HepG2 (cell line): ENCODE results near the gene ZNF514. TPM values are rescaled to one million over a fixed set of nuclear protein-coding genes. Genes with fewer than 3 reads are reported as not detected.

Source experiments
- ARNT ChIP-seq: fragments of 450-650 bp; IDR thresholded peaks from 2 replicates; pipeline ENCODE4 v1.6.1; 2017
- CBFB ChIP-seq: sonication (generic); formaldehyde crosslinking; IDR thresholded peaks from 2 replicates; pipeline ENCODE4 v1.4.0; 2020; ENCODE audit warnings: missing genetic modification reagents
- GATAD1 ChIP-seq: IDR thresholded peaks from 2 replicates; pipeline ENCODE4 v1.6.1; 2016; ENCODE audit warnings: missing genetic modification reagents, missing compliant biosample characterization
- HOXA5 ChIP-seq: sonication (generic); formaldehyde crosslinking; IDR thresholded peaks from 2 replicates; pipeline ENCODE4 v1.4.0; 2020; ENCODE audit warnings: missing genetic modification reagents
- KDM1A ChIP-seq: IDR thresholded peaks from 2 replicates; pipeline ENCODE4 v1.6.1; 2016; ENCODE audit warnings: missing compliant biosample characterization
- MAZ ChIP-seq, 2 experiments: sonication (generic) in 1 of 2; formaldehyde crosslinking in 1 of 2; IDR thresholded peaks; 2 replicates each; pipeline versions ENCODE4 v1.5.0 to v1.6.1; 2012 to 2020; ENCODE audit warnings: low read depth in 2 of 2, mild to moderate bottlenecking in 2 of 2, borderline replicate concordance in 1 of 2, improper control_type of control experiment in 1 of 2, low read length in 1 of 2, missing genetic modification reagents in 1 of 2, moderate library complexity in 1 of 2
- MZF1 ChIP-seq: sonication (generic); formaldehyde crosslinking; IDR thresholded peaks from 2 replicates; pipeline ENCODE4 v1.8.1; 2023; ENCODE audit warnings: mild to moderate bottlenecking, missing genetic modification reagents, borderline replicate concordance
- NFE2L2 ChIP-seq: fragments of 150-350 bp; IDR thresholded peaks from 2 replicates; pipeline ENCODE4 v1.6.1; 2014; ENCODE audit warnings: low read length
- NFRKB ChIP-seq: fragments of 450-650 bp; IDR thresholded peaks from 2 replicates; pipeline ENCODE4 v1.6.1; 2017
- NR1H2 ChIP-seq: sonication (generic); formaldehyde crosslinking; IDR thresholded peaks from 2 replicates; pipeline ENCODE4 v1.8.1; 2022; ENCODE audit warnings: low read depth, missing genetic modification reagents, borderline replicate concordance
- TEAD3 ChIP-seq: optimal IDR thresholded peaks from 2 replicates; pipeline ENCODE3; 2016; ENCODE audit warnings: borderline replicate concordance
- THAP7 ChIP-seq: sonication (generic); formaldehyde crosslinking; IDR thresholded peaks from 2 replicates; pipeline ENCODE4 v1.8.1; 2023; ENCODE audit warnings: mild to moderate bottlenecking, missing genetic modification reagents
- XBP1 ChIP-seq: sonication (generic); formaldehyde crosslinking; IDR thresholded peaks from 2 replicates; pipeline ENCODE4 v1.5.0; 2020; ENCODE audit warnings: missing genetic modification reagents
- ZBTB4 ChIP-seq: sonication (generic); formaldehyde crosslinking; IDR thresholded peaks from 2 replicates; pipeline ENCODE4 v1.4.0; 2020; ENCODE audit warnings: missing genetic modification reagents, mild to moderate bottlenecking, borderline replicate concordance
- ZBTB49 ChIP-seq: sonication (generic); formaldehyde crosslinking; IDR thresholded peaks from 2 replicates; pipeline ENCODE4 v1.4.0; 2020; ENCODE audit warnings: missing genetic modification reagents, borderline replicate concordance
- ZNF264 ChIP-seq: sonication (generic); formaldehyde crosslinking; IDR thresholded peaks from 2 replicates; pipeline ENCODE4 v1.4.0; 2020; ENCODE audit warnings: missing genetic modification reagents
- ZNF34 ChIP-seq: sonication (generic); formaldehyde crosslinking; IDR thresholded peaks from 2 replicates; pipeline ENCODE4 v1.4.0; 2020; ENCODE audit warnings: mild to moderate bottlenecking, missing genetic modification reagents, borderline replicate concordance
- ZNF382 ChIP-seq: sonication (generic); formaldehyde crosslinking; IDR thresholded peaks from 2 replicates; pipeline ENCODE4 v1.5.0; 2020; ENCODE audit warnings: missing genetic modification reagents, mild to moderate bottlenecking, borderline replicate concordance
- ZNF383 ChIP-seq: sonication (generic); formaldehyde crosslinking; IDR thresholded peaks from 2 replicates; pipeline ENCODE4 v1.4.0; 2020; ENCODE audit warnings: missing genetic modification reagents, mild to moderate bottlenecking, borderline replicate concordance
- ZNF574 ChIP-seq: sonication (generic); formaldehyde crosslinking; IDR thresholded peaks from 2 replicates; pipeline ENCODE4 v1.4.0; 2020; ENCODE audit warnings: missing genetic modification reagents
- ZNF891 ChIP-seq: sonication (generic); formaldehyde crosslinking; IDR thresholded peaks from 2 replicates; pipeline ENCODE4 v1.5.0; 2020; ENCODE audit warnings: mild to moderate bottlenecking, missing genetic modification reagents
- polyA plus RNA-seq, 8 experiments: library from polyadenylated mRNA; depleted of rRNA in 3 of 8; stranded (reverse) in 7 of 8; unstranded in 1 of 8; fragments of >200 nt; fragmentation: Illumina TruSeq in 4 of 8; extraction: Trizol in 4 of 8; gene quantifications; 2 replicates each; pipeline versions ENCODE4 v1.2.1 to v1.2.3, GENCODE V29; 2011 to 2016; ENCODE audit warnings: low read depth in 4 of 8, missing spikeins in 1 of 8, mixed read lengths in 1 of 8; ENCODE audit not compliant: insufficient read depth in 1 of 8
- total RNA-seq, 5 experiments: library from RNA; depleted of rRNA; stranded (reverse); fragments of >200 nt; fragmentation: Illumina TruSeq; extraction: Trizol; gene quantifications; 2 replicates each; pipeline ENCODE4 v1.2.3, GENCODE V29; 2016; ENCODE audit warnings: low read depth in 1 of 5

Gene ZNF514
- total and polyA plus RNA-seq, 2 of the 13 experiments (the other 11 are each of a cell fraction or from before 2014, with no cell fraction given): 15.2 to 18.7 TPM

GRCh38 chr2:95121407-95122196 lies 38.0 kb downstream of the ZNF514 start, which contains the start of gene MRPS5 (continued):
- TF ChIP-seq ZBTB4 (CRISPR knock-in tag) (peak; percentile 60; the same call in 1 of the 2 replicates), TEAD3 (CRISPR knock-in tag) (peak; percentile 66), NFE2L2 (no peak), NFRKB (no peak), KDM1A (CRISPR knock-in tag) (peak; percentile 90), ARNT (no peak), ZNF264 (CRISPR knock-in tag) (peak; percentile 84; the same call in 1 of the 2 replicates), THAP7 (CRISPR knock-in tag) (peak; percentile 72; the same call in 1 of the 2 replicates), ZNF891 (CRISPR knock-in tag) (peak; percentile 77; the same call in 1 of the 2 replicates), GATAD1 (CRISPR knock-in tag) (peak; percentile 87), MAZ (IDR thresholded peaks at IDR 0.05; ENCODE audit: borderline replicate concordance, low read depth, low read length) (peak; percentile 68), MAZ (CRISPR knock-in tag; IDR thresholded peaks at IDR 0.05; ENCODE audit: low read depth) (peak; percentile 84), CBFB (peak; percentile 94; the same call in 1 of the 2 replicates), ZNF383 (CRISPR knock-in tag) (no peak), ZNF34 (CRISPR knock-in tag) (peak; percentile 96), XBP1 (CRISPR knock-in tag) (no peak), HOXA5 (peak; percentile 92), ZNF574 (CRISPR knock-in tag) (peak; percentile 90), NR1H2 (CRISPR knock-in tag) (no peak), MZF1 (CRISPR knock-in tag) (no peak), ZBTB49 (CRISPR knock-in tag) (no peak), ZNF382 (CRISPR knock-in tag) (no peak)
